Measurements from ENCODE around the gene LRRC8D.

The LRRC8D gene

DNA sequence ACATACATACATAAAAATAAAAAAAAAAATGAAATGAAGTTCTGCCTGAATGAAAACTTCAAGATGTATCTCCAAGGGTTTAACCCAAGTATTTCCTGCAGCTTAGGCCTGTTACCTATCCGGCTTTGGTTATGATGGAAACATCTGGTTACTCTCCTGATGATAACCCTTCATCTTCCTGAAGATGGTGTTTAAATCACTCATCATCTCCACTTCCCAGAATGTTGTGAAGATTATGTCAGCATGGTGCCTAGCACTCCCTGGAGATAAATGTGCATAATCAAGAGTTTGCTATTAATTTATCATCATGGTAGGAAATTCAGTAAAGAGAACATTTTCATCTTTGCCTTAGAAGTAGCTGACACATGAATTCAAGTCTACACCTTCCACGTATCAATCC lies 121.2 kb downstream of the LRRC8D start:
- Histone ChIP-seq H3K9me3 (ENCODE audit: insufficient read depth, low read length) (no peaks in the 10 kb centered on the region), H3K4me1 (ENCODE audit: insufficient read depth, insufficient read length) (peaks cover 10% of the 10 kb centered on the region), H3K27me3 (ENCODE audit: insufficient read depth, insufficient read length) (no peaks in the 10 kb centered on the region), H3K36me3 (ENCODE audit: insufficient read depth, insufficient read length, low read length) (no peaks in the 10 kb centered on the region), H3K4me3 (ENCODE audit: insufficient read length, low read depth) (no peak overlapping the region), H3K9ac (ENCODE audit: insufficient read length, low read depth) (no peak overlapping the region)
- TF ChIP-seq YY1 (IDR thresholded peaks at IDR 0.05; ENCODE audit: insufficient read depth, insufficient read length) (no peak), ZNF274 (IDR thresholded peaks at IDR 0.05; ENCODE audit: low read depth, low read length) (no peak), SUZ12 (IDR thresholded peaks at IDR 0.05; ENCODE audit: extremely low read depth, insufficient read depth, insufficient read length) (no peak)
- no peak for DNase-seq (ENCODE audit: low read depth, low spot score)

DNA sequence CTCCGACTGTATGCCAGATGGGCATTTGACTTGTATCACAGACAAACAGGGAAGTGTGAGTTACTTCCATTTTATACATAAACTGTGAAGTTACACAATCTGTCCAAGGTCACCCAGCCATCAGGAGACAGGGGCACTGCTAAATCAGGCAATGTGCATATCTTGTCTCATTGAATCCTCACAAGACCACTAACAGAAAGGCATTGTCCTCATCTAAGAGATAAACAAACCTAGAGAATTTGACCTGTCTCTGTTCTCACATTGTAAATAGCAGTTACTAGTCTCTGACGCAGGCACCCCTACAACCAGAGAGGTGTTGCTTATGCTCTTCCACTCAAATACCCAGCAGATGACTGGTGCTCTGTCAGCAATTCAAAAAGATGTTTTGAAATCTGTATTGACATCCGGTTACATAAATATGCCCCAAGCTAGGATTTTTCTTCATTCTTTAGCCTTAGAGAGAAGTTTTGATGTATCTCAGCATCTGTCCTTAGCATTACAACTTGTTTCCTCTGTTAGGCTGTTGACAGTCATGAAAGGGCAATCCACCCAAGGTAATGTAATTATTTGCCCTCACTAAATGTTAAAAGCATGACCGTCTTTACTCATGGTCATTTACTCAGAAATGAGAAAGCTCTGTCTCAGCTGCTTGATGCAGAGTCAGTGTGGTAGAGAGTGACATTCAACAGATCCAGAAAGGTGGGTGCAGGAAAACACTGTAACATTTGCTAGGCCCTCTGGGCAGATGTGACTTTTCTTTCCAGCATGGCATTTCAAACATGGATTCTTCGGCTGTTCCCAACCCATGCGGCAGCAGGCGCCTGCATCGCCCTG lies 122.2 kb downstream of the LRRC8D start:
- Histone ChIP-seq H3K9ac (ENCODE audit: insufficient read length, low read depth) (no peak overlapping the region), H3K4me1 (ENCODE audit: insufficient read depth, insufficient read length) (peaks cover 10% of the 10 kb centered on the region), H3K27me3 (ENCODE audit: insufficient read depth, insufficient read length) (no peaks in the 10 kb centered on the region), H3K4me3 (ENCODE audit: insufficient read length, low read depth) (no peak overlapping the region), H3K9me3 (ENCODE audit: insufficient read depth, low read length) (no peaks in the 10 kb centered on the region), H3K36me3 (ENCODE audit: insufficient read depth, insufficient read length, low read length) (no peaks in the 10 kb centered on the region)
- DNase-seq (ENCODE audit: low read depth, low spot score): no peak
- TF ChIP-seq YY1 (IDR thresholded peaks at IDR 0.05; ENCODE audit: insufficient read depth, insufficient read length): no peak
- no peak for TF ChIP-seq ZNF274 (IDR thresholded peaks at IDR 0.05; ENCODE audit: low read depth, low read length)

DNA sequence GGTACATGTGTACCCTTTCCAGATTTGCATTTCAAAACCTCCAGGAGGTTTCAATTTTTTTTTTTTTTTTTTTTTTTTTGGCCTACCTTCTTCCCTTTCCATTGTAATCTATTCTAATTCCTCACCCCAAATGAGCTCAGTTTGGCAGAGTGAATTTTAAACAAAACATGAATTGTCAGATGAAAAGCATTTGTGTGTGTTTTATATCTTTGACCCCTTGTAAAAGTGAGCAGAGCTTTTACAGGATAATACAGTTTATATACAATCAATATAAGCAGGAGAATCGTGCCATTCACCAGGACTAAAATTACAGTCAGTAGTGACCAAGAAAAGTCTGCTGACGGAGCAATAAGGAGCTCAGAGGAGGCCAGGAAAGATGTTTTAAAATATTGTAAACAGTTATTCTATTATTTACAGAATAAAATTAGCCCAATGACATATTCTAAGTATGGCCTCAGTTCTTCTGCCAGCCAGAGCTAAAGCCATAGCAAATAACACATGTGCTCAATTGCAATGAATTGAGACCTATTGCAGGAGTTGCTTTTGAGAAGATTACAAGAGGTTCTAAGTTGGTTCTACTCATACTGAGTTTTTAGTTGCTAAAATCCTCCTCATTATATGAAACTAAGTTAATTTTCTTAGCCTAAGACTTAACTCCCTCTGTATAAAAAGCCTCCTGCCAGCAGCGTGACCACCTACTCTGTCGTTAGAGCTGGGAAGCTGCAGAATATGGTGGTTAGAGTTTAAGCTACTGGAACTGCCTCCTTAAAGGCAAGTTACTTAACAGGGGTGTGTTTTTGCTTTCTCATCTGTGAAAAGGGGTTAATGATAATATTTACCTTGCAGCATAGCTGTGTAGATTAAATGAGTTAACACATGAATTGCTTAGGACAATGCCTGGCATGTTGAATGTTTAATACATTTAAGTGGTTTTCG lies 123.3 kb downstream of the LRRC8D start:
- Histone ChIP-seq H3K4me1 (ENCODE audit: insufficient read depth, insufficient read length) (peaks cover 10% of the 10 kb centered on the region), H3K9me3 (ENCODE audit: insufficient read depth, low read length) (no peaks in the 10 kb centered on the region), H3K36me3 (ENCODE audit: insufficient read depth, insufficient read length, low read length) (no peaks in the 10 kb centered on the region), H3K4me3 (ENCODE audit: insufficient read length, low read depth) (no peak overlapping the region), H3K27me3 (ENCODE audit: insufficient read depth, insufficient read length) (no peaks in the 10 kb centered on the region), H3K9ac (ENCODE audit: insufficient read length, low read depth) (no peak overlapping the region)
- TF ChIP-seq YY1 (IDR thresholded peaks at IDR 0.05; ENCODE audit: insufficient read depth, insufficient read length) (no peak), SUZ12 (IDR thresholded peaks at IDR 0.05; ENCODE audit: extremely low read depth, insufficient read depth, insufficient read length) (no peak), ZNF274 (IDR thresholded peaks at IDR 0.05; ENCODE audit: low read depth, low read length) (no peak)
- no peak for DNase-seq (ENCODE audit: low read depth, low spot score)

DNA sequence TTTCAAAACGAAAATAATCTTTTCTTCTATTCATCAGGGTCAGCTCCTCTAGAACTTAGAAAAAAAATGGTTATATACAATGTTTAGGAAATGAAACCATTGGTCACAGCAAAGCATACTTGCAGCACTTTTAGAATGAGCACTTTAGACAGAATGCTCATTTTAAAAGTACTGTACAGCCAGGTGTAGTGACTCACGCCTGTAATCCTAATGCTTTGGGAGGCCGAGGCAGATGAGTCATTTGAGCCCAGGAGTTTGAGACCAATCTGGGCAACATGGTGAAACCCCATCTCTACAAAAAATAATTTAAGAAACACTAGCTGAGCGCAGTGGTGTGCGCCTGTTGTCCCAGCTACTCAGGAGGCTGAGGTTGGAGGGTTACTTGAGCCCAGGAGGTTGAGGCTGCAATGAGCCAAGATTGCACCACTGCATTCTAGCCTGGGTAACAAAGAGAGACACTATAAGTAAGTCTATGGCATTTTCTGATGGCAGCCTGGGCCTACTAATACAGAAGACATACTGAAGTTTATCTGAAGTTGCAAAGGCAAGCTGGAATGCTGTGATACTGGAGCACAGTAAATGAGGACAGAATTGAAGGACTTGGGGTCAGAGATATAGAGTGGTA lies 125.1 kb downstream of the LRRC8D start:
- H3K36me3 ChIP-seq (ENCODE audit: insufficient read depth, insufficient read length, low read length): no peaks in the 10 kb centered on the region
- no peaks in the 10 kb centered on the region for H3K9me3 ChIP-seq (ENCODE audit: insufficient read depth, low read length)
- peaks cover 9% of the 10 kb centered on the region for H3K4me1 ChIP-seq (ENCODE audit: insufficient read depth, insufficient read length)
- no peak for TF ChIP-seq YY1 (IDR thresholded peaks at IDR 0.05; ENCODE audit: insufficient read depth, insufficient read length)
- TF ChIP-seq SUZ12 (IDR thresholded peaks at IDR 0.05; ENCODE audit: extremely low read depth, insufficient read depth, insufficient read length): no peak
- no peak for TF ChIP-seq ZNF274 (IDR thresholded peaks at IDR 0.05; ENCODE audit: low read depth, low read length)
- H3K9ac ChIP-seq (ENCODE audit: insufficient read length, low read depth): no peak overlapping the region
- no peak overlapping the region for H3K4me3 ChIP-seq (ENCODE audit: insufficient read length, low read depth)
- DNase-seq (ENCODE audit: low read depth, low spot score): no peak
- H3K27me3 ChIP-seq (ENCODE audit: insufficient read depth, insufficient read length): no peaks in the 10 kb centered on the region

DNA sequence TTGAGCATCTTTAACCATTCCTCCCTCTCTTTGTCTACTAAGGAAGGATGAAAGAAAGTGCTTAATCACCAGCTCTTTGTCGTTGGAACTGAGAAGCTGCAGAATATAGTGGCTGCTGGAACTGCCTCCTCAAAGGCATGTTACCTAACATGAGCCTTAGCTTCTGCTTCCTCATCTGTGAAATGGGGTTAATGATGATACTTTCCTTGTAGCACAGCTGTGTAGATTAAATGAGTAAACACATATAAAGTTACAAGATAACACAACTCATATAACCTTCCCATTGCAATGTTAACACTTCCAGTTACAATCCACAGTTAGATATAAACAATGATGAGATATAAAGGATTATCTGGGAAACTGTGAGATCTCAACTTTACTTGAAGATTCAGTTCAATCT lies 125.7 kb downstream of the LRRC8D start:
- H3K4me3 ChIP-seq (ENCODE audit: insufficient read length, low read depth): no peak overlapping the region
- H3K27me3 ChIP-seq (ENCODE audit: insufficient read depth, insufficient read length): no peaks in the 10 kb centered on the region
- DNase-seq (ENCODE audit: low read depth, low spot score): no peak
- peaks cover 5% of the 10 kb centered on the region for H3K4me1 ChIP-seq (ENCODE audit: insufficient read depth, insufficient read length)
- TF ChIP-seq YY1 (IDR thresholded peaks at IDR 0.05; ENCODE audit: insufficient read depth, insufficient read length) (no peak), SUZ12 (IDR thresholded peaks at IDR 0.05; ENCODE audit: extremely low read depth, insufficient read depth, insufficient read length) (no peak), ZNF274 (IDR thresholded peaks at IDR 0.05; ENCODE audit: low read depth, low read length) (no peak)
- H3K9me3 ChIP-seq (ENCODE audit: insufficient read depth, low read length): no peaks in the 10 kb centered on the region
- H3K9ac ChIP-seq (ENCODE audit: insufficient read length, low read depth): no peak overlapping the region
- no peaks in the 10 kb centered on the region for H3K36me3 ChIP-seq (ENCODE audit: insufficient read depth, insufficient read length, low read length)

DNA sequence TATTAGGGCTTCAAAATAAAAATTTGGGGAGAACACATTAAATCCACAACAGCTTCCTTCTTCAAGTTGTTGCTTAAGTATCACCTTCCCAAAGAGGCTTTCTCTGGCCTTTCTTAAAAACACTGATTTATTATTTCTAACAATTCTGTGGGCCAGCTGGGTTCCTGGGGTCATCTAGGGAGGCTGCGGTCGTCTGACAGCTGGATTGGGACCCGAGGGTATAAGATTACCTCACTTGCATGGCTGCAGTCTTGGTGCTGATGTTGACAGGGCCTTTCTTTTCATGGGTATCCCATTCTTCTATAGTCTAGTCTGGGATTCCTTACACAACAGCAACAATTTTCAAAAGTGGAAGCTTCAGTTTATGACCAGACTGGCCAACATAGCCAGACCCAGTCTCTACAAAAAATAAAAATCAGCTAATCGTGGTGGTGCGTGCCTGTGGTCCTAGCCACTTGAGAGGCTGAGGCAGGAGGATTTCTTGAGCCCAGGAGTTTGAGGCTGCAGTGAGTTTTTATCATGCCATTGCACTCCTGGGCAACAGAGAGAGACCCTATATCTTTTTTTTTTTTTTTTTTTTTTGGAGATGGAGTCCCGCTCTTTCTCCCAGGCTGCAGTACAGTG lies 128.0 kb downstream of the LRRC8D start:
- TF ChIP-seq YY1 (IDR thresholded peaks at IDR 0.05; ENCODE audit: insufficient read depth, insufficient read length) (no peak), SUZ12 (IDR thresholded peaks at IDR 0.05; ENCODE audit: extremely low read depth, insufficient read depth, insufficient read length) (no peak), ZNF274 (IDR thresholded peaks at IDR 0.05; ENCODE audit: low read depth, low read length) (no peak)
- H3K9ac ChIP-seq (ENCODE audit: insufficient read length, low read depth): no peak overlapping the region
- peaks cover 2% of the 10 kb centered on the region for H3K4me1 ChIP-seq (ENCODE audit: insufficient read depth, insufficient read length)
- no peak for DNase-seq (ENCODE audit: low read depth, low spot score)
- no peaks in the 10 kb centered on the region for H3K27me3 ChIP-seq (ENCODE audit: insufficient read depth, insufficient read length)
- H3K36me3 ChIP-seq (ENCODE audit: insufficient read depth, insufficient read length, low read length): no peaks in the 10 kb centered on the region
- no peak overlapping the region for H3K4me3 ChIP-seq (ENCODE audit: insufficient read length, low read depth)
- H3K9me3 ChIP-seq (ENCODE audit: insufficient read depth, low read length): no peaks in the 10 kb centered on the region
